T-helper 1 cell (primary cell): ENCODE measurements around the gene CDC42EP3.

ENCODE experiments used
- DNase-seq, 5 donors: peaks; one replicate each; pipeline ENCODE4 v3.0.0-alpha.2; 2012 to 2020
- total RNA-seq, 4 donors: gene quantifications; one replicate each; lab custom pipeline; 2026; lab: John Stamatoyannopoulos, UW

CDC42EP3 gene, protein sequence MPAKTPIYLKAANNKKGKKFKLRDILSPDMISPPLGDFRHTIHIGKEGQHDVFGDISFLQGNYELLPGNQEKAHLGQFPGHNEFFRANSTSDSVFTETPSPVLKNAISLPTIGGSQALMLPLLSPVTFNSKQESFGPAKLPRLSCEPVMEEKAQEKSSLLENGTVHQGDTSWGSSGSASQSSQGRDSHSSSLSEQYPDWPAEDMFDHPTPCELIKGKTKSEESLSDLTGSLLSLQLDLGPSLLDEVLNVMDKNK
- total RNA-seq, result 64.4 to 86.2 (median 77.0) reads per million in 4 donors

DNA sequence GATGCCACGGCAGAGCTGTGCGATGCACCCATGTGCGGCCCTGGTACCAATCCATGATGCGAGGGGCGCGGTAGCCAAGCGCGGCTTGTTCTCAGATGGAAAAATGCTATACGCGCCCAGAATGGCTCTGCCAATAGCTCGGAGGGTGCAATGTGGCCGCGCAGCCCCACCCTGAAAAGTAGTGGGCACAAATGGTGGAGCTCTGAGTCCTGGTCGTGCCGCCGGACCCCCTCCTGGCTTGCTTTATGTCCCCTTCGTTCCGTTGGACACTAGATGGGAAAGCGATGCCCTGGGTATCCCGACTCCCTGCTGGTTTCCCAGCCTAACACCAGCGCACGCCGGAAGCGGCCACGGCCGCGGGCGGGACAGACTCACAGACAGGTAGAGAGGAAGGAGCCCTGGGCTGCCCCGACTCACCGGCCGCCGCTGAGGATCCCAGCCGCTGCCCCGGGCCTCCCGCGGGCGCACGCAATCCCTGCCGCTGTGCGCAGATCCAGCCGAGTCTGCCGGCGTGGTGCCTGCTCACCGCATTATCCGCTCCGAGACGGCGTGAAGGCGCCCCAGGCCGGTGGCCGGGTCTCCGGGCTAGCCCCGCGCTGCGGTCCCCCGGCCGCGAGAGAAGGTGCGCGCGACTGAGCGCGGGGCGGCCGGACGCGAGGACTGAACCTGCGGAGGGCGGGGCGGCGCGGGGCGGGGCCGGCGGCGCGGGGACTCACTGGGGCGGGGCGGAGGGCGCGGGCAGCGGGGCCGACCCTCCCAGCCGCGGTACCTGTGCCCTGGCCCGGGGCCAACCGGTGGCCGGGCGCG is at the start of gene CDC42EP3:
Gene CDC42EP3, minus strand, starts transcription at position 634 of the 807 bp plus-strand sequence. CDS start 25,055 bp downstream, outside the sequence.
- DNase-seq, result peak; percentile 57 to 75 (median 61)

DNA sequence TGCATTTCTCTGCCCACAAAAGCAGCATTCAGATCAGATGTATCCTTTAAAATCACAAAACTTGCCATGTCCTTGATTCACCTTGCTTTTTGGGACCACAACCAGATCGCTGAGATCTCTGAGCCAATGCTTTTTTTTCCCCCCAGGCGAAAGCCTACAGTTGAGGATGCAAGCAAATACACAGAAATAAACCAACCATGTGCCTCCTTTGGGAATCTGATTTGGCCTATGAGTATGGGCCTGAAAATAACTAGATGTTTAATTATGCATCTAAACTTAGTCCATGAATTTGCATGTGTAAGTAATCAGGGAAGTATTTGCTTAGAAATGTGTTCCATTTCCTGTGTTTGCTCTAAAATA is 49.7 kb upstream of the CDC42EP3 start:
- no peak for DNase-seq

DNA sequence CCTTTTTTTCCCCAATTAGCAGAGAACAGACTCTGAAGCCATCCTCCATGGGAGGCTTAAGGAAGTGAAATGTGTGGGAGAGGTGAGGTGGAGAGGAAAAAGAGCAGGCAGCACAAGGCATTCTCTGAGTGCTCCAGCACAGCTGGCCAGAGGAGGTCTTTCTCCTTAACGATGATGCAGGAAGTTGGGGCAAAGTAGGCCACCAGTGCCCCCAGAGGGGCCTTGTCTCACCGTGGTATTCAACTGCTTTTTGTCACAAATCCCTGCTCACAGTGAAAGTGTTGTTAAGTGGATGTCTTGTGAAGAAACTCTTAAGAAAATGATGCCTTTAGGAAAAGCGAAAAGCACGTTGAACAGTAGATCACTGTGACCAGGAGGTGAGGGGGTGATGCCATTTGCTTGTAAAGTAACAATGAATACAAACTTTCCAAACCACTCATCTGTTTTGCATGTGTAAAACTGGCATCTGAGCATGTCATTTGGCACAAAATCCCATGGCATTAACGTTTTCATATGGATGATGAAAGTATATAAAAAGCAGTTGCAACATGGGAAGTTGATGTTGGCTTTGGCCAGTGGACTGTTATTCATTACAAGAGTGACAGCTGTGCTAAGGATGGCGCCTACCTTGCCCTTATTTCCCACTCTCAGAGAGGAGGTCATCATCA is 49.2 kb upstream of the CDC42EP3 start:
- DNase-seq, result no peak

GRCh38 chr2:37718515-37719161 is 47.2 kb upstream of the CDC42EP3 start:
- DNase-seq, result no peak

- peak in 1 of 5 donors; percentile 67 for DNase-seq
These were observed 41.8 kb upstream of the CDC42EP3 start for GRCh38 chr2:37713258-37713700.

- no peak for DNase-seq
These were observed 40.4 kb upstream of the CDC42EP3 start for GRCh38 chr2:37711831-37712230.

DNA sequence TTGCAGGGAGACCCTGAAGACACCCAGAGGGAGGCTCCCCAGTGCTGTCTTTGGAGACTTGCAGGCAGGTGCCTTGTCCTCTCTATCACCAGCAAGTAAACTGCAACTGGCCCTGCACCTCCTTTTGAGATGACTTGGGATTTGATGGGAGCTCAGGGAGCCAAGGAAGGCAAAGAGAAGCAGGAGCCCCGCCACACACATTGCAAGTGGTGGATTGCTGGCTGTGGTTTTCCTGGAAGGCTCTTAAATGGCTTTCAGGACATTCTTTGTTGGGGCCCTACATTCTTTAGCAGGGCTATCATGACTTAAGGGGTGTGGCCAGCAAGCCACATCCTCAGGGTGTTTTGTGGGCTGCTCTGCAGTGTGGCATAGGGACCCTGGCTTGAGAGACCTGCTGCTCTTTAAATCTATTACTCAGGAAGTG is 39.9 kb upstream of the CDC42EP3 start:
- peak in 2 of 5 donors; percentile 7 to 81 for DNase-seq

- no peak for DNase-seq
These were observed 37.7 kb upstream of the CDC42EP3 start for GRCh38 chr2:37709111-37709510.

GRCh38 chr2:37708146-37708545 is 36.7 kb upstream of the CDC42EP3 start:
- no peak for DNase-seq

GRCh38 chr2:37707393-37707792 is 36.0 kb upstream of the CDC42EP3 start:
- DNase-seq, result no peak

DNA sequence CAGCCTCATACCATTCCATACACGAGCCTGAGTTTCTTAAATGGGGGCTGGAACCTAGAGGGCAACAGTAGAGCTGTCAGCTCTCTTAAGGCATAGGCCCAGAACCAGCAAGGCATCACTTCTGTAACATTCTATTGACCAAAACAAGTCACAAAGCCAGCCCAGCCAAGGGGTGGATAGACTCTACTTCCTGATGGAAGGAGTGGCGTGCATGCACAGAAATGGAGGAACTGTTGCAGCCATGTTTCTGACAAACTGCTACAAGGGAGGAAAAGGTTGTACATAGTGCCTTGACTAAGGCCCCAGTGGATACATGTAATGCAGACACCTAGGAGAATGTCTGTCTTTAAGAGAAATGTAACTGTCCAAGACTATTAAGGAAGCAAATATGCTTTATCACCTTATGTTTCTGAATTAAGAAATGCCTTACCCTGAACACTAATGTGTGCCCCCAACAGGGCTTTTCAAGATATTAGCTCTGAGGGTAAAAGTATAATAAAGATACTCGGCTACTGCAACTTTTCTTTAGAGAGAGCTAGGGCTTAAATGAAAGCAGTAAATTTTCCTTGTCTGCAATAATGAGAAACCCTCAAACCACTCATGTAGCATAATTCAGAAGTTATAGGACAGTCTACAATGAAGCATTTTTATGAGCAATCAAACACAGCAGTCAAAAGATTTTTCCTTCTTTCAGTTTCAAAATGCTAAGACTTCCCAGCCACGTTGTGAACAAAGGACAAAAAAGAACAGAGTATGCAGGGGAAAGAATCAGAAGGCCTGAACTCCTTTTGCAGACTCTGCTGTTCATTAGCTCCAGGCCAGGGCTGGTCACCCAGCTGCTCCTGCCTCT is 35.1 kb upstream of the CDC42EP3 start:
- DNase-seq, result no peak

- no peak for DNase-seq
These were observed 33.7 kb upstream of the CDC42EP3 start for GRCh38 chr2:37705191-37705590.

GRCh38 chr2:37698931-37699481 is 27.6 kb upstream of the CDC42EP3 start:
- DNase-seq, result no peak

GRCh38 chr2:37695336-37695735 is 23.9 kb upstream of the CDC42EP3 start:
- DNase-seq, result no peak

GRCh38 chr2:37692711-37693110 is 21.3 kb upstream of the CDC42EP3 start:
- DNase-seq, result no peak

DNA sequence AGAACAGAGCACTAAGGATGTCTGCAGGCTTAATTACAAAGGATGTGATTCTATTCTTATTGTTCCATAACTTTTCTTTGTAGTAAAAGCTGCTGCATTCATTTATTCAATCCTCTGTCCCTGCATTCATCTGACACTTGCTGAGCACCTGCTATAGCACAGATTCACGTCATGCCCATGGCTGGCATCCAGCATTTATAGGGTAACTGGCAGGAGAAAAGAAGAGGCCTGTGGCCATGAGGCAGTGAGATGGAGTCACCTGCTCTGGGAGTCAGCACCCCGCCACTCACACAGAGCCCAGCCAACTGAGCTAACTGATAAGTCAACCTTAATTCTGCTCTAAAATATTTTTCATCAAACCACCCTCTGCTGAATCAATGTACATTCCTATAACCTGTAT is 18.3 kb upstream of the CDC42EP3 start:
- no peak for DNase-seq

- DNase-seq, result no peak
These were observed 17.5 kb upstream of the CDC42EP3 start for GRCh38 chr2:37688771-37689468.

DNA sequence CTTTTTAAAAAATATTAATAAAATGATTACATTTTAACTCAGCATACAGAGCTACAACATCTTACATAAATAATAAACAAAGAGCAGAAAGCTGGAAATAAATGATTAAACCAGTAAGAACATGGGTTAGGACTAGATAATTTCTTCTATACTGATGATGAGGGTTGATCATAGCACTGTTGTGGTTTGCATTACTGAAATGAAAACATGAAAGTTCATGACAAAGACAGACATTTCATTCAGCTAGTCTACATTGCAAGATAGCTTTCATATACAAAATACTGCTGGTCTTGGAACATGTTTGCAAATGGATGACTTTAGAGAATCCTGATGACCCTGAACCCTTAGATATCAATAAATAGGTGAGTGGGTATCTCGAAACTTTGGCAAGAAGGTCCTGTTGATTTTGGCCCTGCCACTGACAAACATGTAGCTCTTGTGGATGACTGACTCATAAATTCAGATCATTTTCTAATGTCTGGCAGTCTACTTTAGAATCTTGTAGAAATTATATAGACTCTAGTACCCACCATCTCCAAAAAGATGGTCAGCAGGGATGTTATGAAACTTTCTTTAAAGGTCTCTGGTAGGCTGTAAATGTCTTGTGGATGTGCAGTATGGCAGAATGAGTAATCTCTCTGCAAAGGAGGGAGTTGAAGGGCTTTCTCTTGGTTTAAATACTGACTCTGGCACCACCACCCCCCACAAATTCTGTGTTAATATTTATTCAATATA is 15.5 kb upstream of the CDC42EP3 start:
- DNase-seq, result no peak

DNA sequence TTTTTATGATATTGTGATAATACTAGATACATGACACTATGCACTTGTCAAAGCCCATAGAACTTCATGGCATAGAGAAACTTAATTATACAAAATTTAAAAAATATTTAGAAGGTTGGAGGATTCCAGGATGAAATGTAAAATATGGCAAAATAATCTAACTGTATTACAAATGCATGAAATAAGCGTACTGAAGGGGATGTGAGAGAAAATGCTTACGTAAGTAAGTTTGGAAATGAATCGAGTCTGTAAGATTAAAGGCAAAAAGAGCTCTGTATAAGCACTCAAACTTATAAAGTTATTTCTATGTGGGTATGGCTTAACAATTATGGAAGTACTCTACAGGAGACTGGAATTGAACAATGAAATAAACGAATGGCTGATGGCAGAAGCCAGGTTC is 13.4 kb upstream of the CDC42EP3 start:
- no peak for DNase-seq
